ENCODE measurements around the gene TOMM20L. TPM values are rescaled to one million over a fixed set of nuclear protein-coding genes. Genes with fewer than 3 reads are reported as not detected.

TOMM20L gene
- total RNA-seq, 1 donor from 2014 or later = not detected

DNA sequence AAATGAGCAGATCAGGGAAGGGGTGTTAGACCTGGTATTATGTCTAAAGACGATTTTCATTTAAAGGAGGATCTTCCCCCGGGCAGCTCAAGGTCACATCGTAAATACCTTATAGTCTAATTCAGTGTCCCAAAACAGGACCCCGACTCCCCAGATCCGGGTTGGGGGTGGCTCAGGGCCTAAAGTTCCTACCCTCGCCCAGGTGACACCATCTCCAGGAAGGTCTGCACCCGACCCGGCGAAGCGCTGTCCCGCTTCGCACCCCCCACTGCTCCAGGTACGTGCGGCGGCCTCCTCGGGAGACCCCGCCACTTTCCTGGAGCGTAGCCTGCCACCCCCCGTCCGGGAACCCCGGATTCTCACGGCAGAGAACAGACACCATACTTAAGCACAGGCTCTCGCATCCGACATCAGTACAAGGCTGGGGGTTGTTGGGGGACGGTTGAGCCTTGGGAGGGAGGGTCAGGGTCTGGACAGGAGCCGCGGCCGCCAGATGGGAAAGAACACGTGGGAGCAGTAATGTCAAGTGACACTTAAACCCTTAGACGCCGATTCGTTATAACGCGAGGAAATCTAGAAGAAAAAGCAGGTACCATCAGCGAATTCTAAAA lies 31.0 kb downstream of the TOMM20L start:
- intact Hi-C loops (cut with DNase I) = no loop called here
- H3K27me3 ChIP-seq = no peaks in the 10 kb centered on the region
- peaks cover 0 to under 1% of the 10 kb centered on the region in 2 donors for H3K36me3 ChIP-seq
- peak in 1 of 2 donors; percentile 89 for DNase-seq (ENCODE audit: extremely low spot score in 2 of 2)
- peak overlapping the region; percentile 87 for H3K27ac ChIP-seq
- H3K4me3 ChIP-seq = peak overlapping the region; percentile 80 to 91
- TF ChIP-seq POLR2AphosphoS5 (IDR thresholded peaks at IDR 0.05; ENCODE audit: insufficient read depth in 1 of 2, low read depth in 1 of 2) (no peak), POLR2A (IDR thresholded peaks at IDR 0.05) (no peak)
- TF ChIP-seq, protein P1, sequence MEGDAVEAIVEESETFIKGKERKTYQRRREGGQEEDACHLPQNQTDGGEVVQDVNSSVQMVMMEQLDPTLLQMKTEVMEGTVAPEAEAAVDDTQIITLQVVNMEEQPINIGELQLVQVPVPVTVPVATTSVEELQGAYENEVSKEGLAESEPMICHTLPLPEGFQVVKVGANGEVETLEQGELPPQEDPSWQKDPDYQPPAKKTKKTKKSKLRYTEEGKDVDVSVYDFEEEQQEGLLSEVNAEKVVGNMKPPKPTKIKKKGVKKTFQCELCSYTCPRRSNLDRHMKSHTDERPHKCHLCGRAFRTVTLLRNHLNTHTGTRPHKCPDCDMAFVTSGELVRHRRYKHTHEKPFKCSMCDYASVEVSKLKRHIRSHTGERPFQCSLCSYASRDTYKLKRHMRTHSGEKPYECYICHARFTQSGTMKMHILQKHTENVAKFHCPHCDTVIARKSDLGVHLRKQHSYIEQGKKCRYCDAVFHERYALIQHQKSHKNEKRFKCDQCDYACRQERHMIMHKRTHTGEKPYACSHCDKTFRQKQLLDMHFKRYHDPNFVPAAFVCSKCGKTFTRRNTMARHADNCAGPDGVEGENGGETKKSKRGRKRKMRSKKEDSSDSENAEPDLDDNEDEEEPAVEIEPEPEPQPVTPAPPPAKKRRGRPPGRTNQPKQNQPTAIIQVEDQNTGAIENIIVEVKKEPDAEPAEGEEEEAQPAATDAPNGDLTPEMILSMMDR (IDR thresholded peaks at IDR 0.05) = no peak
- peaks cover 29% of the 10 kb centered on the region for H3K4me1 ChIP-seq
- H3K9me3 ChIP-seq = no peaks in the 10 kb centered on the region

DNA sequence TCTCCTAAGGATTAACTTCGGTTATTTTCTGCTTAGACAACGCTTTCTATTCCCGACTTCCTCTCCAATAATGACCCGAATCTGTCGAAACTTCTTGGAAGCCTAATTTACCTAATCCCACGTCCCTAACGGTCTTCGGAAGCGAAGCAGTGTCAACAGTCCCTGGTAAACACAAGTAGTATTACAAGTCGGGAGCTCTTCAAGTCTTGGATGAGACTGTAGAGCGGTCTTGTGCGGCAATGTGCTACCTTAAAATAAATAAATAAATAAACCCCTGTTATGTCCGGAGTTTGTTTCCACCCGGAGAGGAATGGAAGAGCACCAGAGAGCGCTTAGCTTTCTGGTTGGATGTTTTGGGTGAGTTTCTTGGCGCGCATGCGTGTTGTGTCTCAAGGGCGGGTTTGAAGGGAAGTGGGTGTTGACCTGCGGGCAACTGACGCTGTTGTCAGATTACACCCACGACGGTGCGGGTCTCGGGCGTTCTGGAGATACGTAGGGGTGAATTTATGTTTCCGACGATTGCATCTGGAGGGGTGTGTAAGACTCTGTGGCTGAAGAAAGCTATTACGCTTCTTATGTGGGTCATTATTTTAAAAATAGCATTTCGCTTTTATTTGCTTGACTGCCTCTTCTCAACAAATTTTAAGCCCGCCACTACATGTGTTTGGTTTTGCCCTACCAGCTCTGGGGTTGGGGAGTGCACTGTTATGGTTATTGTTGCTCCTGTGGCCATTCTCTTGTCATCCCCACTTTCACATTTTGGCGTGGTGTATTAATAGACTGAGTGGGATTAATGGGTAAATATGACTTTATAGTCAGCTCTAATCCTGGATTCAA lies 31.8 kb downstream of the TOMM20L start, which contains the start of the genes KIAA0586 and TIMM9:
TSS of gene KIAA0586 (plus strand) at position 439 of the 837 bp plus-strand sequence. CDS start 546 bp downstream, outside the sequence.
TSS of gene TIMM9 (minus strand) at position 251 of the 837 bp plus-strand sequence. CDS start 15,586 bp downstream, outside the sequence.
- intact Hi-C loops (cut with DNase I) = no loop called here
- peaks cover 29% of the 10 kb centered on the region for H3K4me1 ChIP-seq
- H3K27me3 ChIP-seq = no peaks in the 10 kb centered on the region
- peak within 1 kb of the TSS; percentile 80 to 91 for H3K4me3 ChIP-seq
- DNase-seq (ENCODE audit: extremely low spot score in 2 of 2) = peak in 1 of 2 donors; percentile 96
- peaks cover 0 to 3% of the 10 kb centered on the region in 2 donors for H3K36me3 ChIP-seq
- H3K9me3 ChIP-seq = no peaks in the 10 kb centered on the region
- TF ChIP-seq POLR2A (IDR thresholded peaks at IDR 0.05) (peak in 1 of 2 donors; percentile 73), POLR2AphosphoS5 (IDR thresholded peaks at IDR 0.05; ENCODE audit: insufficient read depth in 1 of 2, low read depth in 1 of 2) (peak; percentile 80 to 100)
- TF ChIP-seq, protein P1 (IDR thresholded peaks at IDR 0.05) = no peak
- H3K27ac ChIP-seq = peak within 1 kb of the TSS; percentile 87

GRCh38 chr14:58428118-58428683 lies 32.5 kb downstream of the TOMM20L start:
- Histone ChIP-seq H3K9me3 (no peaks in the 10 kb centered on the region), H3K4me3 (peak overlapping the region; percentile 80 to 91), H3K36me3 (peaks cover 0 to 10% of the 10 kb centered on the region in 2 donors), H3K27me3 (no peaks in the 10 kb centered on the region), H3K4me1 (peaks cover 29% of the 10 kb centered on the region), H3K27ac (peak overlapping the region; percentile 87)
- intact Hi-C loops (cut with DNase I) = no loop called here
- TF ChIP-seq POLR2AphosphoS5 (IDR thresholded peaks at IDR 0.05; ENCODE audit: insufficient read depth in 1 of 2, low read depth in 1 of 2) = peak in 1 of 2 donors; percentile 29
- TF ChIP-seq, protein P1 (IDR thresholded peaks at IDR 0.05) = no peak
- DNase-seq (ENCODE audit: extremely low spot score in 2 of 2) = no peak

DNA sequence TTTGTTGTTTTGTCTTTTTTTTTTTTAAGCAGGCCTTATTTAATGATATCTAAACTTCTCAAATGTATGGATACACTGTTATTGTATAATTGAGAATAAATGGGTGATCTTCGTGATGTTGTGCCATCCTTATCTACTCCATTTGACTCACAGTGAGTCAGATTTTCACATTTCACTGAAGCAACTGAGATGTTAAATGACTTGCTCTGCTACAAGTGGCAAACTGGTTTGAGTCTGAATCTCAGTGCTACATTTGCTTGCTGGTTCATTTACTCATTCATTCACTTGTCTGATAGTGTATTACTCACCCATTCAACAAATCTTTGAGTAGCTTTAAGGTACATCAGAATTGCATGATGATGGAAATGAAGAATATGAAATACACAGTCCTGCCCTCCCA lies 34.4 kb downstream of the TOMM20L start:
- intact Hi-C loops (cut with DNase I) = no loop called here
- H3K27ac ChIP-seq = no peak overlapping the region
- peaks cover 0 to 20% of the 10 kb centered on the region in 2 donors for H3K36me3 ChIP-seq
- no peak overlapping the region for H3K4me3 ChIP-seq
- H3K27me3 ChIP-seq = no peaks in the 10 kb centered on the region
- H3K9me3 ChIP-seq = no peaks in the 10 kb centered on the region
- no peak for DNase-seq (ENCODE audit: extremely low spot score in 2 of 2)
- TF ChIP-seq POLR2AphosphoS5 (IDR thresholded peaks at IDR 0.05; ENCODE audit: insufficient read depth in 1 of 2, low read depth in 1 of 2) (no peak), POLR2A (IDR thresholded peaks at IDR 0.05) (no peak)
- TF ChIP-seq, protein P1 (IDR thresholded peaks at IDR 0.05) = no peak
- H3K4me1 ChIP-seq = peaks cover 29% of the 10 kb centered on the region
